Calu3 (cell line): ENCODE data around the gene TRPM7. TPM values are rescaled to one million over a fixed set of nuclear protein-coding genes. Genes with fewer than 3 reads are reported as not detected.

Source experiments
- BruUV-seq: library from RNA; stranded (reverse); fragments of 400-500 nt; replicated peaks from 2 replicates; lab custom pipeline; 2021; lab: Mats Ljungman, UMichigan
- CTCF ChIA-PET: fragments of 300-600 bp; sonication (Branson Sonifier 250); formaldehyde crosslinking; loops from one replicate; lab custom pipeline; 2022; ENCODE audit warnings: antibody characterized with exemption; lab: Charles Lee
- DNase-seq: peaks from one replicate; pipeline ENCODE4 v3.0.0; 2022
- H3K27ac Mint-ChIP-seq: one replicate; pipeline ENCODE4 v1.8.0; 2022; ENCODE audit warnings: mixed read lengths; ENCODE audit not compliant: unreplicated experiment
- H3K27me3 Mint-ChIP-seq: one replicate; pipeline ENCODE4 v1.8.0; 2022; ENCODE audit warnings: mixed read lengths; ENCODE audit not compliant: unreplicated experiment
- H3K36me3 Mint-ChIP-seq: one replicate; pipeline ENCODE4 v1.8.0; 2022; ENCODE audit warnings: mild to moderate bottlenecking, moderate library complexity, mixed read lengths; ENCODE audit not compliant: insufficient read depth, unreplicated experiment
- H3K4me1 Mint-ChIP-seq: one replicate; pipeline ENCODE4 v1.8.0; 2022; ENCODE audit warnings: mild to moderate bottlenecking, low read depth, mixed read lengths; ENCODE audit not compliant: unreplicated experiment
- H3K4me3 Mint-ChIP-seq: one replicate; pipeline ENCODE4 v1.8.0; 2022; ENCODE audit warnings: mild to moderate bottlenecking, low read depth, moderate library complexity, mixed read lengths; ENCODE audit not compliant: unreplicated experiment
- H3K9me3 Mint-ChIP-seq: one replicate; pipeline ENCODE4 v1.8.0; 2022; ENCODE audit warnings: low read depth, mixed read lengths; ENCODE audit not compliant: unreplicated experiment
- CTCF ChIP-seq: fragments of 200-600 bp; IDR thresholded peaks from one replicate; pipeline ENCODE4 v1.8.0; 2022; ENCODE audit warnings: antibody characterized with exemption; ENCODE audit not compliant: unreplicated experiment
- intact Hi-C: fragments of 100-400 bp; cut with micrococcal nuclease; formaldehyde crosslinking; loops from one replicate; pipeline ENCODE4 v1.10.0; 2022; ENCODE audit not compliant: unreplicated experiment
- total RNA-seq: library from RNA; stranded (reverse); gene quantifications from 2 replicates; pipeline ENCODE4 v1.2.3, GENCODE V29; 2022

Gene TRPM7
- total RNA-seq, 1 experiment from 2014 or later: 48.2 TPM

- intact Hi-C loops: no loop called here
- Mint-ChIP-seq H3K4me1 (no peaks in the 10 kb centered on the region), H3K36me3 (peaks cover 66% of the 10 kb centered on the region), H3K27me3 (no peaks in the 10 kb centered on the region), H3K4me3 (no peak overlapping the region), H3K27ac (no peak overlapping the region), H3K9me3 (no peaks in the 10 kb centered on the region)
- CTCF ChIA-PET: no interaction called here
- BruUV-seq: no TSS peak
- DNase-seq: no peak
- TF ChIP-seq CTCF: no peak
Observed at GRCh38 chr15:50636146-50636545, 50.5 kb downstream of the TRPM7 start.

- no TSS peak for BruUV-seq
- intact Hi-C loops: no loop called here
- H3K27me3 Mint-ChIP-seq: no peaks in the 10 kb centered on the region
- H3K27ac Mint-ChIP-seq: no peak overlapping the region
- no peaks in the 10 kb centered on the region for H3K4me1 Mint-ChIP-seq
- H3K9me3 Mint-ChIP-seq: no peaks in the 10 kb centered on the region
- CTCF ChIA-PET: no interaction called here
- no peak for TF ChIP-seq CTCF
- H3K4me3 Mint-ChIP-seq: no peak overlapping the region
- H3K36me3 Mint-ChIP-seq: peaks cover 69% of the 10 kb centered on the region
- no peak for DNase-seq
Observed at GRCh38 chr15:50633653-50634052, 52.9 kb downstream of the TRPM7 start.

- intact Hi-C loops: no loop called here
- H3K36me3 Mint-ChIP-seq: peaks cover 44% of the 10 kb centered on the region
- CTCF ChIA-PET: interaction anchor here (0.6 kb wide), 1 partner anchor 465 kb away, joined by 3 read pairs; no protein-coding TSS in a partner anchor
- DNase-seq: no peak
- H3K9me3 Mint-ChIP-seq: no peaks in the 10 kb centered on the region
- H3K27ac Mint-ChIP-seq: no peak overlapping the region
- no TSS peak for BruUV-seq
- H3K4me3 Mint-ChIP-seq: no peak overlapping the region
- no peaks in the 10 kb centered on the region for H3K4me1 Mint-ChIP-seq
- H3K27me3 Mint-ChIP-seq: no peaks in the 10 kb centered on the region
- TF ChIP-seq CTCF: no peak
Observed at GRCh38 chr15:50628421-50628820, 58.2 kb downstream of the TRPM7 start.

- intact Hi-C loops: no loop called here
- Mint-ChIP-seq H3K27me3 (no peaks in the 10 kb centered on the region), H3K9me3 (no peaks in the 10 kb centered on the region), H3K36me3 (peaks cover 40% of the 10 kb centered on the region), H3K4me1 (no peaks in the 10 kb centered on the region), H3K4me3 (no peak overlapping the region), H3K27ac (no peak overlapping the region)
- no peak for DNase-seq
- no TSS peak for BruUV-seq
- CTCF ChIA-PET: interaction anchor here (0.6 to 1.0 kb wide), 2 partner anchors 11 to 464 kb away, joined by 3 read pairs; no protein-coding TSS in a partner anchor
- TF ChIP-seq CTCF: no peak
Observed at GRCh38 chr15:50627351-50628055, 59.1 kb downstream of the TRPM7 start.
